GM19193 (cell line): Measurements from ENCODE around the gene SP2.

Experiments
- POLR2A ChIP-seq: IDR thresholded peaks from 4 replicates; pipeline ENCODE4 v1.6.1; 2011; ENCODE audit not compliant: insufficient read depth, insufficient read length; ENCODE audit errors: extremely low read depth

The SP2 gene

DNA sequence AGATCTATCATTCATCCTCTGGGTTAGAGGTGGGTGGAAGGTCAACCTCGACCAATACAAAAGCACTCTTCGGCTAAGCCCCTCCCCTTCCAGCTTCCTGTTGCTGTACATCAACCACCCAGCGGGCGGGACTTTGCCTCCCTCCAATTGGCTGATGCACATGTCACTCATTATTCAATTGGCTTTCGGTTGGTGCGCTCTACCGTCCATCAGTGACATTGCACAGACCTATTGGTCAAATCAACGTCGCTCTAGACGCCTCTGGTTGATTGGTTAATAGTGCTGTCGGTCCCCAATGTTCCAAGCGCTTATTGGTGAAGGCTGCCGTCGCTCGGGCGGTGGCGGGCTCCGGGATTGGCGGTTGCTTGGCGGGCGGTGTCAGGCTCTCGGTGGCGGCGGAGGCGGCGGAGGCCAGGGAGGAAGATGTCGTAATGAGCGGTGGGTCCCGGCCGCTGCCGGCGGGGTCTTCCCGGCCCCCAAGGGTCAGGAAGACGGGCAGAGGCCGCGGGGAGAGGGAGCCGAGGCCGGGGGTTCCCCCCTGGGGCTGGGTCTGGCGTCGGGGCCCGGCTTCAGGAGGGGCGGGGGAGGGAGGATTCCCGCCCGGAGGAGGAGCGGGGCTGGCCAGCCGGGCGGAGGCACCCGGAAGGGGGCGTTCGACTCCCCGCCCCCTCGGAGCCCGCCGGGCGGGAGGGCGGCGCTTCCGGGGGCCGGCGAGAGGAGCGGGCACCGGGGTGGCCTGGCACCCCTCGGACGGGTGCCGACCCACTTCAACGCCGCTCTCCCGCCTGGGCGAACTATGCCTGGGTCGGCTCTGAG lies at the start of gene SP2:
Gene SP2, plus strand, starts transcription at position 381 of the 816 bp plus-strand sequence. Its CDS starts 51 bp downstream, at position 432.
- TF ChIP-seq POLR2A: peak; percentile 76

DNA sequence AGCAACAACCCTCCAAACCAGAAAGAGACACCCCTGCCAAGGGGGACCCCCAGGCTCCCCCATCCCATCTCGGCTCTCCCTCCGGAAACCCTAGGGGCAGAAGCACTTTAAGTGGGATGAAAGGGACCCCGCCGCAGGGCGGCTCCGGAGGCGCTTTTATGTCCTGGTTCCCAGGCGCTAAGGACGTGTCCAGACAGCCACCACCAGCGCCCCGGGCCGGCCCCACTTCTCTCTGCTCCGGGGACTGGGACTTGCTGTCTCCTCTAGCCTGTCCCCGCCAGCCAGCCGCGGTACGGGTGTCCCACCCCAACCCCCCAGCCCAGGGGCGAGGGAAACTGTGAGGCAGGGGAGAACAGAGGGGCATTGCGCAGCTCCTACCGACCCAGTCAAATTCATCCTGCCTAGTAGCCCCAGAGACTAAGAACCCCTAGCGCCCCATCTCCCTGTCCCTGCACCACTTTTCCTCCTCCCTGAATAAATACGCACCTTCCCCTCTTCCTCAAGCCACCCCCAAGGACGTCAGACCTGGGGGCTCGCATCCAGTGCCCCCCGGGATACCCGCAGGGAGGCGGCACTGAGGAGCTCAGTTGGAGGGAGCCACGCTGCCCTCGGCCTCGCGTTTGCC lies 49.2 kb upstream of the SP2 start:
- no peak for TF ChIP-seq POLR2A

DNA sequence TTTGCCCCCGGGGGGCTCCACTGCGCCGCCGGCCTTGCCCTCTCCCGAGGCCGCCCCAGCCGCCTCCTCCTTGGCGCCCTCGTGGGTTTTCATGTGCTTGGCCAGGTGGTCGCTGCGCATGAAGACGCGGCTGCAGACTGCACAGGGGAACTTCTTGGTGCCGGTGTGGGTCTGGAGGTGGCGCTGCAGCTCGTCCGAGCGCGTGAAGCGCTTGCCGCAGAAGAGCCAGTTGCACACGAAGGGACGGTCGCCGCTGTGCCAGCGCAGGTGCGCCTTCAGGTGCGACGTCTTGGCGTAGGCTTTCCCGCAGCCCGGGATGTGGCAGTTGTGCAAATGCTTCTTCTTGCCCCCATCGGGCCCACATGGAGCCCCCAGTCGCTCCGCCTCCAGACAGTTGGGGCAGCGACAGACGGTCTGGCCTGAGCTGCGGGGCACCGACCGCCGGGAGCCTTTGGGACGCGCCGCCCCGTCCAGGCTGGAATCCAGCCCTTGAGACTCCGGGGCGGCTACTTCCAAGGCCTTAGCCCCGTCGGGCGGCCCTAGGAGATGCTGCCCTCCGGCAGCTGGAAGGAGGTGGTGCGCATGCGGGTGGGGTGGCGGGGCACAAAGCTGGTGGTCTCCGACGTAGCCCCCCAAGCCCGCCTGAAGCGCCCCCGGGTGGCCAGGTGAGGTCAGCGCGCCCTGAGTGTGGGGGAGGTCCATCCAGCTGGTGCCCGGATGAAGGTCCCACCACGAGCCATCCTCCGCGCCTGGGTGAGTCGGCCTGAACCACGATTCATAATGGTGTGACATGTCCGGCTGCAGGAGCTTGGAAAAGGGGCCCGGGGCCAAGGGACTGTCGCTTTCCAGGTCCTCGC lies 48.5 kb upstream of the SP2 start:
- TF ChIP-seq POLR2A: no peak

DNA sequence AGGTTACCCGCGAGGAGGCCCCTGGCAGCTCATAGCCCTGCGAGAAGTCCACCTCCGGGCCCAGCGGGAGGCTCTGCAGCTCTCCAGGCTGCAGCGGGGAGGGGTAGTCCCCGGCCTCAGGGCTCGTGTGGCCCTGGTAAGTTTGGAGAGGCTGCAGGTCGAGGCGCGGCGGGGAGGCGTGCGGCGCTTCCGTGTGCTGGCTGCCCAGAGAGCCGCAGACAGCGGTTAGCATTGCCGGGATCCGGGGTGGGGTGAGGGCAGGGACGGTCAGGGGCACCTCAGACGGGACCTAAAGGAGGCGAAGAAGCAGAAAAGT lies 47.9 kb upstream of the SP2 start:
- no peak for TF ChIP-seq POLR2A

DNA sequence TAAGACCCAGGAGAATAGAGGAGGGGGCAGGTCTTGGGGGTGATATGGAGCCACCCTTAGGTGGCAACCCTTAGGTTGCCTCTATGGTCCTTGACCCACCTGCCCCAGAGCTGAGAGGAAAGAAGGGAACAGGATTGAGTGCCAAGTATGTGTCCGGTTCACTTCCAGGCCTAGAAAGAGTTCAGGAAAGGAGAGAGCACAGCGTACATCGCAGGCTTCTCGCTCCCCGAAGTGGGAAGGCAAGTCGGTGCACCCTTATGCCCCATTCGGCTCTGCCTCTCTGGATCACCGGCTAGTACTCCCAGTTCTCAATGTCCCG lies 45.7 kb upstream of the SP2 start:
- no peak for TF ChIP-seq POLR2A

DNA sequence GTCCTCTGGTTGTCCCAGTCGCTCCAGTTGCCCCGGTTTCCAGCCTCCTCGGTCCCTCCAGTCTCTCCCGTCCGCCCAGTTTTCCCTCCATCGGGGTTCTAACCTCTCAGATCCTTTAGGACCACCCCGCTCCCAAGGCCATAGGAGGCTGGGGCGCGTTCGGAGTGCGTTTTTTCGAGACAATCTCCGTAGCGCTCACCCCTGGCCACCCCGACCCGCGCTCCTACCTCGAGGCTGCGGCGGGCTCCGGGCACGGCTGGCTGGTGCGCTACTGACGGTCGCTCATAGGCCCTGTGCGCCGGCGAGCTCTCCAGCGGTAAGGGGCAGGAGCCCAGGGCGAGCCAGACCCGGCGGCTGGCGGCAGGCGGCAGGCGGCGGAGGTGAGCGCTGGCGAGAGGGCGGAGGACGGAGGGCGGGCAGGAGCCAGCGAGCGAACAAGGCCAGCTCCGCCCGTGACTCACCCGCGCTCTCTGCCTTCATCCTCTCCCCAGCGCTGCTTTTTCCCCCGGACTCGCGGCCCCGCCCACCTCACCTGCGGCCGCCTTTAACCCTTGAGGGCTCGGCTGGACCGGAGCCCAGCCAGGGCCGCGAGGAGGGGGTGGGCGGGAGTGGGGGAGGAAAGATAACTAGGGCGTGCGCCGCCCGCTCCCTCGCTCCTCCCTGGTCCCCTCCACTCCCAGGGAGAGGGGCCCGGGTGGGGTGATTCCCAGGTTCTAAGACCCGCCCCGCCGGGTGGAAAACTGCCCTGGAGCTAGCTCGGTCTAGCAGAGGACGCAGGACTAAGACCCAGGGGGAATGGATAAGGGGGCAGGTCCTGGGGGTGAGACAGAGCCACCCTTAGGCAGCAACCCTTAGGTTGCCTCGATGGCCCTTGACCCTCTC lies 45.1 kb upstream of the SP2 start, which contains the start of gene SP6:
Gene SP6, minus strand, starts transcription at position 472 of the 882 bp plus-strand sequence. CDS start 2,734 bp downstream, outside the sequence.
- TF ChIP-seq POLR2A: no peak

DNA sequence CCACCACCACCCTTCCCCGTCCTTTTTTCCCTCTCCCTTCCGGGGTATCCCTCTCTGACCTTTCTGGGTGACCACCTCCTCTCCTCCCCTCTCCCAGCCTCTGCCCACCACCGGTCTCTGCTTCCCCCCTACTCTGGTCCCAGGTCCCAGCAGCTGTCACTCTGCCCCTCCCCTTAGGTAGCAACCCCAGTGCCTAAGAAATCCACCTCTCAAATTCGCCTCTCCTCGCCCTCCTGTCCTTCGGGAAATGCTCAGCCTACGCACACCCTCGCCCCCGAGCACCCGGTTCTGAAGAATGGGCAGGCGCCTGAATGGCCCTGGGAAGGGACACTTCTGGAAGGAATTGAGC lies 44.3 kb upstream of the SP2 start:
- TF ChIP-seq POLR2A: no peak

DNA sequence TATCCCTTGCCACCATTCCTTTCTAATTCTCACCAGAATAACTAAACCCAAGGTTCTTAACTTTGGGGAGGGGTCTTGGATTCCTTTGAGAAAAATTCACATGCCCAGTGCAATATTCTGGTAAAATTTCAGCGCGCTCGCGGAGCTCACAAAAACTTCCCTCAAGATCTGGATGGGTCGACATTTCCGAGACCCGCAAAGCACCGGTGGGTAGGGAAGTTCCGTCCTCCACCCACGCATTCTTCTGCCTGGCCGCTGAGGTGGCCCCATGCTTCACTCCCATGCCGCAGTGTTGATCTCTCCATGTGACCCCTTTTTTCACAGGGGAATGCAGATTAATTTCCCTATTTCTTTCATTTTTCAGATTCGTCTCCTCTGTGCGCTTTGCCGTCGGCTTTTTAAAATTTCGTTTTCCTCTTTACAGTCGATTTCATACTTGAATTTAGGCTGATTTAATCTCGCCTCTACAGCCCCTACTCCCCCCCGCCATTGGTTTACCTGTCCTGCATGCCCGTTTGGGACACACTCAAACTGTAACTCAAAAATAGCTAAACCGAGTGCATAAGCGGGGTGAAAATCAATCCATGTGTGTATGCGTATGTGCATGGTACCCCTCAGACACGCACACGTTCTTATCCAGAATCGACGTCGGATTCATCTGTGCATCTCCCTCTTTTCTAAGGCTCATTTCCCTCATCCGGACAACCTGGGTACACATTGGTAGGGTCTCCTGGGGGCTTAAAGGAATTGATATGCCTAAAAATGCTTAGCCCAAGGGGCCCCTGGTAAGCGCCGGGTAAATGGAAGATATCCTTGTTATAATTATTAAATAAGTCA lies 43.7 kb upstream of the SP2 start:
- TF ChIP-seq POLR2A: no peak

DNA sequence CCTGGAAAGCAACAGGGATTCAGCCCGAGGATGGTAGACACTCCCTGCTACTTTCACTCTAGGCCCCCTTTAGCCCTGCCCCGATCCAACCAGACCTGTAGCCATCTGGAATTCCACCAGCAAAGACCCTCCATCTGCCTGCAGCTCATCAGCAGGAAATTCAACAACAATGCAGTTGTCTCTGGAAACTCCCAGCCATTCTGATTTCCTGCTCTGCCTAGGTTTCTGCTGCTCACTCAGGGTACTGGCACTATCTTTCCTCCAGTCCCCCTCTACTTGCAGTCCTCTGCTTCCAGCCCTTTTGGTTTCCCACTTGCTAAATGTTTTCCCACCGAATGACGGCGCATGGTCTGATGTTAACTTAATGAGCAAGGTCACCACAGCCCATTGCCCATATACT lies 42.4 kb upstream of the SP2 start:
- no peak for TF ChIP-seq POLR2A

DNA sequence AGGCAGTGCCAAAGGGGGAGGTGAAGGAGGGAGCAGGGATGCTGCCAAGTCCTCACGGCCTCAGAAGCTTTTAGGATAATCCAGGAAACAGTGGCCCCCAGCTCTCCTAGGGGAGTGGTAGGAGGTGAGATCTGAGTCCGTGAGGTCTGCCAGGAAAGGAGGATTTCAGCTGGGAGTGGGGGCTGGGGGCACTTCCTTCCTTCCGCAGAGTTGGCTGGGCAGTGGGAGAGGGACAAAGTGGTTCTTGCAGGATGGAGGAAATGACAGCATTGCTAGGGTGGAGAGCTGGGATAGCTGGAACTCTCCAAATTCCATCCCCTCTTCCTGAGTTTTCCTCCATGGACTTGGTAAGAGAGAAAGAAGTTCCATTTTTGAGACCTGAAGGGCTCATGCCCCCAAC lies 40.3 kb upstream of the SP2 start:
- TF ChIP-seq POLR2A: no peak

DNA sequence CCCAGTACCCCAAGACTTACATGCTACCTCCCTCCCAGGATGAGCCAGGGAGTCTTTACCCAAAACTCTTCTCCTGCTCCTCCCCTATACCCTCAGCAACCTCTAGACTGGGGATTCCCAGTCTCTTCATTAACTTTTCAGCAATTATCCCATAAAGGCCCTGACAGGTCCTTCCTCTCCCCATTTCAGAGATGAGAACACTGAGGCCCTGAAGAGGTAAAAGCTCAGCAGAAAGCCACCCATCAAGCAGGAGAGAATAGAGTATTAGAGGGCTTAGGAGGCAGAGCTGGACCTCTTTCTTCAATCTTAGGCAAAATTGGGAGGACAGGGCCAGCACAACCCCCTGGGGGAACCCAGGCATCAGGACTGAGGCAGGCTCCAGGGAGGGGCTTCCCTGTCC lies 39.2 kb upstream of the SP2 start:
- TF ChIP-seq POLR2A: no peak

DNA sequence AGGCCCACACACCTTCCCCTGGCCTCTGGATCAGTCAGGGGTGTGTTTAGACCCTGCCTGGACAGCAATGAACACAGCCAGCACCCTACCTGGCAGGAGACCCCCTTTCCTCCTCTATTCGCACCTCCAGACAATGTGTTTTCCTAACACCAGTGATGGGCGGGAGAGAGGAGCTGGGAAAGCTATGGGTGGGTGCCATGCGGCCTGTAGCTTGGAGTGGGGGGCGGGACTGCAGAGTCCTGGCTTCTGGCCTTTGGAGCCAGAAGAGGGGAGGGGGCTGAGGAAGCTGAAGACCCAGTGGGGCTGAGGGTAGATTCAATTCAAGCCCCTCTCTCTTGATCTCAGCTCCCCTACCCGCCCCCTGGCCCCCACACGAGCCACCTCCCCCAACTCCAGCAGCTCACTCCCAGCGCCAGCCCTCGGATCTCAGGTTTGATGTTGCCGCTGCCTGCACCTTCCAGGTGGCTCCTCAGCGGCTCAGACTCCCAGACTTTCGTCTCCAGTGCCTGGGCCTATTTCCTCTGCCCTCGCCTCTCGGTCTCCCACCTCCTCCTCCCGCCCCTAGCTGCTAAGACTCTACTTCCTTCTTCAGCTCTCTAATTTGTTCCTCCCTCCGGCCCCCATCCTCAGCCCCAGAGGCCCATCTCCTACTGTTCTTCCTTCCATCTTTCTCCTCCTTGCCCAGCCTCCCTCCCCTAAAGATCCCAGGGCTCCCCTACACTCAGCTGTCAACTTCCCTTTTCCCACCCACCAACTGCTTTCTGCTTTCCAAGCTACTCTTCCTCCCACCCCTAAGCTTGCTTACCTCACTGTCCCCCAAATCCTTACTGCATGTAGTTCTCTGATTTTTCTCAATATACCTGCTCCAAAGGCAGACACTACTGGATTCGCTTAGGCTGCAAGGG lies 38.2 kb upstream of the SP2 start:
- no peak for TF ChIP-seq POLR2A

DNA sequence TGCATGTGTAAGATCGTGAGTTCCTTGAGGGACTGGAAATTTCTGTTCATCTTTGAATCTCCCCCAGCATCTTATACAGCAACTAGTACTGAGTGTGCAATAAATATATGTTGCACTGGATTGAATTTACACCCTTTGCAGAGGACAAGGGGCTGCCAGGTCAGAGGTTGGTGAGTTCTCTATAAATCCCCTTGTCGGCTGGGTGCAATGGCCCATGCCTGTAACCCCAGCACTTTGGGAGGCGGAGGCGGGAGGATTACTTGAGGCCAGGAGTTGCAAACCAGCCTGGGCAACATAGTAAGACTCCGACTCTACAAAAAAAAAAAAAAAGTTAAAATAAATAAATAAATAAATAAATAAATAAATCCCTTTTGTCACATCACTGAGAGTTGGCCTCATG lies 35.6 kb upstream of the SP2 start:
- TF ChIP-seq POLR2A: no peak
